ENCODE results near the gene USE1. TPM values are rescaled to one million over a fixed set of nuclear protein-coding genes. Genes with fewer than 3 reads are reported as not detected.

USE1 gene
- total and polyA plus RNA-seq, 7 donors = 22.5 to 45.3 (median 34.7) TPM

- no peak for DNase-seq
- Histone ChIP-seq H3K4me3 (no peak overlapping the region), H3K27ac (no peak overlapping the region), H3K36me3 (peaks cover 0 to 41% (median 10%) of the 10 kb centered on the region in 4 donors), H3K27me3 (no peaks in the 10 kb centered on the region), H3K9me3 (no peaks in the 10 kb centered on the region), H3K4me1 (peaks cover 0 to 33% (median 31%) of the 10 kb centered on the region in 4 donors)
- 91 to 94% methylated on average over 25 of the region's 25 CpGs for WGBS, 2 donors
- intact Hi-C loops (cut with DNase I) = no loop called here
- no peak for TF ChIP-seq POLR2AphosphoS5 (IDR thresholded peaks at IDR 0.05)
- no peak for TF ChIP-seq EP300 (IDR thresholded peaks at IDR 0.05)
- no peak for TF ChIP-seq POLR2A (IDR thresholded peaks at IDR 0.05)
- TF ChIP-seq CTCF (IDR thresholded peaks at IDR 0.05) = no peak
These were observed 17.1 kb downstream of the USE1 start for GRCh38 chr19:17232258-17232657.

- peak; percentile 80 for DNase-seq
- peaks cover 0 to 43% (median 17%) of the 10 kb centered on the region in 4 donors for H3K36me3 ChIP-seq
- 11 to 17% methylated on average over 11 of the region's 11 CpGs for WGBS, 2 donors
- peaks cover 0 to 26% (median 23%) of the 10 kb centered on the region in 4 donors for H3K4me1 ChIP-seq
- peak overlapping the region; percentile 74 to 81 (median 80) for H3K27ac ChIP-seq
- no peak for TF ChIP-seq EP300 (IDR thresholded peaks at IDR 0.05)
- TF ChIP-seq CTCF (IDR thresholded peaks at IDR 0.05) = no peak
- TF ChIP-seq POLR2AphosphoS5 (IDR thresholded peaks at IDR 0.05) = no peak
- TF ChIP-seq POLR2A (IDR thresholded peaks at IDR 0.05) = no peak
- no peaks in the 10 kb centered on the region for H3K27me3 ChIP-seq
- H3K4me3 ChIP-seq = peak overlapping the region; percentile 15 to 60 (median 52)
- no peaks in the 10 kb centered on the region for H3K9me3 ChIP-seq
- intact Hi-C loops (cut with DNase I) = no loop called here
These were observed 19.7 kb downstream of the USE1 start for GRCh38 chr19:17234911-17235299.

GRCh38 chr19:17235300-17235970 is 20.3 kb downstream of the USE1 start:
- Histone ChIP-seq H3K4me1 (peaks cover 0 to 26% (median 23%) of the 10 kb centered on the region in 4 donors), H3K9me3 (no peaks in the 10 kb centered on the region), H3K36me3 (peaks cover 0 to 45% (median 19%) of the 10 kb centered on the region in 4 donors), H3K27me3 (no peaks in the 10 kb centered on the region), H3K4me3 (peak overlapping the region; percentile 15 to 60 (median 52)), H3K27ac (peak overlapping the region; percentile 74 to 81 (median 80))
- TF ChIP-seq CTCF (IDR thresholded peaks at IDR 0.05) (peak in 2 of 4 experiments; percentile 15 to 52), POLR2AphosphoS5 (IDR thresholded peaks at IDR 0.05) (no peak)
- DNase-seq = peak; percentile 84
- 2 to 5% methylated on average over 80 of the region's 80 CpGs for WGBS, 2 donors
- intact Hi-C loops (cut with DNase I) = no loop called here

GRCh38 chr19:17235971-17236777 is 21.0 kb downstream of the USE1 start:
- peak overlapping the region; percentile 74 to 81 (median 80) for H3K27ac ChIP-seq
- H3K36me3 ChIP-seq = peaks cover 0 to 41% (median 19%) of the 10 kb centered on the region in 4 donors
- peaks cover 0 to 26% (median 23%) of the 10 kb centered on the region in 4 donors for H3K4me1 ChIP-seq
- no peaks in the 10 kb centered on the region for H3K9me3 ChIP-seq
- no peak for DNase-seq
- WGBS, 2 donors = 5 to 7% methylated on average over 24 to 25 of the region's 27 CpGs
- H3K4me3 ChIP-seq = peak overlapping the region; percentile 15 to 60 (median 52)
- intact Hi-C loops (cut with DNase I) = no loop called here
- no peaks in the 10 kb centered on the region for H3K27me3 ChIP-seq
- no peak for TF ChIP-seq POLR2A (IDR thresholded peaks at IDR 0.05)
- no peak for TF ChIP-seq EP300 (IDR thresholded peaks at IDR 0.05)
- no peak for TF ChIP-seq CTCF (IDR thresholded peaks at IDR 0.05)
- TF ChIP-seq POLR2AphosphoS5 (IDR thresholded peaks at IDR 0.05) = no peak

Data from sigmoid colon (tissue), 7 donors.